HG03095 (cell line): ENCODE data around the gene ABI3BP.
"Not testable (repeated sequence)": the region's sequence is repeated elsewhere in the genome, so short reads cannot be mapped to it uniquely, and the experiment has no call there.

ENCODE experiments used
- ATAC-seq: cut with Tn5 transposase; IDR thresholded peaks from one replicate; pipeline ENCODE4 v1.9.1; 2021; ENCODE audit warnings: moderate library complexity; ENCODE audit not compliant: unreplicated experiment

ABI3BP gene

DNA sequence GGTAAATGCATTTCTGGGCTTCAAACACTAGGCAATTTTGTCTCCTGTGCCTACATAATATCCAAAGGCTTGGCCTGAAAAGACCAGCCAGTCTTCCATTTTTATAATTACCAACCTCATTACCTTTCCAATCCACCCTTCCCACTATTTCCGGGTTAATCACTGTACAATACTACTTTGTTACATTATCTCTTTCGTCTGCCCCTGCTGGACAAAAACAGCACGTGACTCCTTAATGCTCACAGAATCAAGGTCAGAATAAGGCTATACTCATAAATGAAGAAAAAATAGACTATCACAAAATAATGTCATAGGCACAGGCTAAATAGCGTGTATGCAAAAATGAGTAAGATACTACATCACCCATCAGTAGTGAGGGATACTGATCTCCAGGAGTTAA, 40.1 kb downstream of the ABI3BP start:
- ATAC-seq = no peak

DNA sequence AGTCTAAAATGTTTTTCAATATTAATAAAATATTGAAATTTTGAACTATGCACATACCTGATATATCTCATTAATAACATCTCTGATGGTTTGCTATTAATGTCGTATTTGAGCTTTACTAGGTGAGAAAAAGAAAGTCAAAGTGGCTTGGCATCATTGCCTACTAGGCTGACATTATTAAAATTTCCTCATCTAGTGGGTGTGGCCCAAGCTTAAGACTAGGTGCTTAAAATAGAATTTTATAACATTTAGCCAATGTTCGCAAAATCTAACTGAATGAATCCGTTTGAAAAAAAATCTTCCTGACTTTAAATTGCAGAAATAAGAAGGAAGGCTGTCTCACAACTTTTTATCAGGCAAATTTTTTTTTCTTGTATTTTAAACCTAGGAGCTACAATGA, 46.1 kb downstream of the ABI3BP start:
- no peak for ATAC-seq

GRCh38 chr3:100946096-100946495, 47.1 kb downstream of the ABI3BP start:
- not testable (repeated sequence) for ATAC-seq

DNA sequence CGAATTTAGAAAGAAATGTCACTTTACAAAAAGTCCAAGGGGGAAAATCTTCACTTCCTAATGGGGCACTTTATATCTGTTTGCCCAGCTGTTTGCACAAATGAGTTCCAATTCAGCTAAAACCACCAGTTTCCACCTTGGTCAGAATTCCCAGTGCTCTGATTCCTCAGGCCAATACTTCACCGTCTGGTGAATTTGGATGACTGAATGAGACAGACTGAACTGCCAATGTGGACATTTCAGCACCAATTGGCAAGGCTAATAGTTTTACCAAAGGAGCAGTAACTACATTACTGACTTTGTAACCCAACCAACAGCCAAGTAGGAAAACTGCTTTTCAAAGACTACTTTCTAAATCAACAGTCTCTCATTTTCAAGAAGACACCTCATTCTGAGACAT, 51.8 kb downstream of the ABI3BP start:
- no peak for ATAC-seq

- ATAC-seq = no peak
These were observed 52.2 kb downstream of the ABI3BP start for GRCh38 chr3:100941041-100941440.

- no peak for ATAC-seq
These were observed 56.3 kb downstream of the ABI3BP start for GRCh38 chr3:100936931-100937330.

DNA sequence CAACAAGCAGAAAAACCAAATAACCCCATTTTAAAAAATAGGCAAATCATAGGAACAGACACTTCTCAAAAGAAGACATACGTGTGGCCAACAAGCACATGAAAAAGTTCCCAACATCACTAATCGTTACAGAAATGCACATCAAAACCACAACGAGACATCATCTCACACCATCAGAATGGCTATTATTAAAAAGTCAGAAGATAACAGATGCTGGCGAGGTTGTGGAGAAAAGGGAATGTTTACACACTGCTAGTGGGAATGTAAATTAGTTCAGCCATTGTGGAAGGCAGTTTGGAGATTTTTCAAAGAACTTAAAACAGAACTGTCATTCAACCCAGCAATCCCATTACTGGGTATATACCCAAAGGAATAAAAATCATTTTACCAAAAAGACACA, 60.7 kb downstream of the ABI3BP start:
- ATAC-seq = no peak

DNA sequence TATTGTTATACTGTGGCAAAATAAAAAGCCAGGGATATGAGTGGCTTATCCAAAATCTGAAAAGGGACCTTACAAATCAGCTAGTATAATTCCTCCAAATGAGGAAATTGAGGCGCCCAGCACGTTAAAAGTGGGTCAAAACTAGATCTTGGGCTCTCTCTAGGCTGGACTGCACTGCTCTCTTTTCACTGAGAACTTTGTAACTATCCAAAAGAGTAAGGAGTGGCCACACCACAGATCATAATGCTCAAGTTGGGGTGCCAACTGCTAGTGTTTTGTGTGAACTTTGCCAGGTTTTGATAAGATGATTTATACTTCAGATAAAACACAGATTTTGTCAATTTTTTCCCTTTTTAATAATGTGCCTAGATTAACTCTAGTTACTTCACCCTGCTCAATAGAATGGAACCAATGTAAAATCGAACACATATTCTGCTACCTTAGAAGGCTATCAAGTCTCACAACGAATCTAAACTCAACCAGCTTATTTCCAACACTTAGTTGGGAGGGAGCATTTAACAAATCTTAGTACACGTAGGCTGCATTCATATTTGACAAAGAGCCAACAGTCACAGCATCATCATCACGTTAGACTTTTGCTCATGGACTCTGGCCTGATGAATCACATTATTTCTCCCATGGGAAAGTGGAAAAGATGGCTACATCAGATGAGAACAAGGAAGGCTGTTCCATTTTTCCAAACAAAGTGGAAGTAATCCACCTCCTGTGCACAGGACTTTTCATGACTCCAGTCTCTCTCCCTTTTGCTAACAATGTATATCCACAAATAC, 64.4 kb downstream of the ABI3BP start:
- ATAC-seq = no peak

DNA sequence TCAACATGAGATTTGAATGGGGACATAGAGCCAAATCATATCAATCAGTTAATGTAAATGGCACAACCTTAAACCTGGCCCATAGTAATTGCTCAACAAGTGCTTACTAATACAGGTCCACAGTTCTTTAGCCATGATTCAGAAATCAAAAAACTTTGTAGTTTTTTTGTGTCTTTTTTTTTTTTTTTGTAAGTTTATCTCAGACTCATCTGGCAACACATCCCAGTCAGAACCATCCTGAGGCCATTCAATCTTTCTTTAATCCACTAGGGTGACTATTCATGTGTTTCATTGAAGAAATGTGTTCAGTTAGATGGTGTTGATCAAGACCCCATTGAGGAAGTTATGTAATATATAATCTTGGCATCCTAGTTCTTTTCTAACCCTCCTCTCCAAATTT, 65.4 kb downstream of the ABI3BP start:
- ATAC-seq = no peak

GRCh38 chr3:100915706-100916495, 77.3 kb downstream of the ABI3BP start:
- ATAC-seq = no peak

GRCh38 chr3:100913870-100914648, 79.2 kb downstream of the ABI3BP start:
- no peak for ATAC-seq

GRCh38 chr3:100912976-100913545, 80.2 kb downstream of the ABI3BP start:
- no peak for ATAC-seq

- ATAC-seq = no peak
These were observed 80.7 kb downstream of the ABI3BP start for GRCh38 chr3:100912571-100912970.

- ATAC-seq = no peak
These were observed 81.3 kb downstream of the ABI3BP start for GRCh38 chr3:100911956-100912355.

GRCh38 chr3:100910986-100911385, 82.2 kb downstream of the ABI3BP start:
- ATAC-seq = no peak

- ATAC-seq = no peak
These were observed 90.6 kb downstream of the ABI3BP start for GRCh38 chr3:100902572-100902971.

GRCh38 chr3:100900671-100901335, 92.4 kb downstream of the ABI3BP start:
- no peak for ATAC-seq

GRCh38 chr3:100899440-100900091, 93.7 kb downstream of the ABI3BP start:
- peak; percentile 76 for ATAC-seq

DNA sequence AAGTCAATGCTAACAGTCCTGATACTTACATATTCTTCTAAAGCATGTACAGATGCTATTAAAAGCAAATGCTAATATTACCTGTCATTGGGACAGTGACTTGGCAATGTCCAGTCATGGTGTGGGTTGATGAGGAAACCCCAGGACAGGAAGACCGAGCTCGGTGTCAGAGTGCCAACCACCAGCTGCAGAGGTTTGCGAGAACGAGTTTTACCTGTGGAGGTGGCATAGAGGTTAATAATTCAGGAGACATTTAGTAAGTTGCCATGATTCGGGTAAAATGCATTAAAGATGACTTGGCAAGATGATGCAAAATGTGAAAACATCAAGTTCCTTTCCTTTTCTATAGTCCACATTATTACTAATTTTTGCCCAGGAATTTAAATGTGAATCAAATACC, 94.5 kb downstream of the ABI3BP start:
- no peak for ATAC-seq

DNA sequence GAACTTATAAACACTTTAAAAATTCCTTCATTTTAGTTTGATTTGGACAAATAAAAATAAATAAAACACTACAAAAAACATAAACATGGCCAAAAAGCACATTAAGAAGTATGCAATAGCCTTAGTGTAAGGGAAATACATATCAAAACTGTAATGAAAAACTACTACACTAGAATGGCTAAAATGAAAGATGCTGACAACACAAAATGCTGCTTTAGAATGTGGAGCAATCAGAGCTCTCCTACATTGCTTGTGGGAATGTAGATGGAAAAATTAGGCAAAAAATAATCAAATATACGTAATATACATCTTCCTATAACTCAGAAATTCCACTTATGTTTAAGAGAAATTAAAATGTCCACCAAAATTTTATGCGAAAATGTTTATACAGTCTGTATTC, 96.2 kb downstream of the ABI3BP start:
- no peak for ATAC-seq
